COLO829 (cell line): ENCODE data around the gene SLIT3.

Experiments used
- DNase-seq: peaks from one replicate; pipeline ENCODE4 v3.0.0; 2012; ENCODE audit warnings: low spot score

Gene SLIT3

DNA sequence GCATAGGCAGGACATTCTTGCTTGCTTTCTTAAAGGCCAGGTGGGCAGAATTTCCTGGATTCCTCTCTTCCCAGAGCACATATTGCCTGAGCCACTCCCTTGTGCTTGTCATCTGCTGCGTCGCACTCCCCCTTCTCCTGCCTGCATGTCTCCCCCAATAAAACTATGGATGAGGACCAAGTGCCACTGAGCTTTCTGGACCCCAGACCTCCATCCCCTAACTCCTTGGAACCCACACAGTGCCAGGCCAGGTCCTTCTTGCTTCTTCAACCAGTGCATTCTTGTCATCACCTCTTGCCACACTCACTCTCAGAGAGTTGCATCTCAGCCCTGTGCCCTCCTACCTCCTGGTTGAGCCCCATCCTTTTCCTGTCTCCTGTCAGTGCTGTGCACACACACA, 563.9 kb downstream of the SLIT3 start:
- DNase-seq, result no peak

DNA sequence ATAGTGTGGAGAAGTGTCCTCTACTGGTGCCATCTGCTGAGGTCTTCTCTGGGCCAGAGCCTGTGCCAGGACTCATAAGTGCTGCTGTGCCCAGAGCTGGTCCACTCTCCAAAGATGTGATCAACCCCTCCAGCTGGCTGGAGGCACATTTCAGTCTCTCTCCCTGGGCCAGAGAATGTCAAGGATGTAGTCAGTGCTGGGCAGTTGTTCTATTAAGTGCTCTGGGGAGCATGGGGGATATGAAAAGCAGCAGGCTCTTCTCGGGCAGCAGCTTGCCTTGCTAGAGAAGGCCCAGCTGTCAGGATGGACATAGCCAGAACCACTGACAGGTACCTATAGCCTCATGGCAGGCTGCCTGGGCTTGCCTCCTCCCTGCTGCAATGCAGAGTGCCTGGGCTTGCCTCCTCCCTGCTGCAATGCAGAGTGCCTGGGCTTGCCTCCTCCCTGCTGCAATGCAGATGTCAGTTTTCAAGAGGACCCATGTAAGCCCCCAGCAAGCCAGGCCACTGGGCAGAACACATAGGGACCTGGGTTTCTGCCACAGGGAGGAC, 564.6 kb downstream of the SLIT3 start:
- no peak for DNase-seq

DNA sequence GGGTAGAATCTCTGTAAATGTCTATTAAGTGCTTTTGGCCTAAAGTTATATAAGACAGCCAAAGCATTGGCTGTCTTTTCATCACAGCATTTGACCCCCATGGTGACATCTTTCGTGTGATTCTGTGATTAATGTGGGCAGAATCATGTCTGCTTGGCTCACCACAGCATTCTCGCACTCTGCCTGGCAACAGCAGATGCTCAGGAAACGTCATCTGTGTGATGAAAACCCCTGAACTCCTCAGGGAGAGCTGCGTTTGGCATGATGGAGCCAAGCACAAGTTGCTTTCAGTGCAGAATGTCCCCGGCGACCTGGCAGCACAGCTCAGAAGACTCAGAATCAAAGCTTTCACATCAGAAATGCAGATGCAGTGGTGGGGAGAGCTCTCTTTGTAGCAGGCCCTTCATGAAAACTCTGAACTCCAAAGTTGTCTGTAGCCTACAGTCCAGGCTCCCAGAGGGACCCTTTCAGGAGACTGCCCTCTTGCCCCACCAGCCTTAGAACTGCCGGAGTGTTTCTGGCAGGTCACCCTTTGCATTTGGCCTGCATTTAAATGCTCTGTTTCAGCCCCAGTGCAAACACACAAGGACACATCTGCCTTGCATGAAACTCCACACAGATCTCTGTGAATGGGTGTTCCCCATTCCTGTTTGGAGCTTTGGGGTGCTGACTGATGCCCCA, 566.2 kb downstream of the SLIT3 start:
- no peak for DNase-seq

DNA sequence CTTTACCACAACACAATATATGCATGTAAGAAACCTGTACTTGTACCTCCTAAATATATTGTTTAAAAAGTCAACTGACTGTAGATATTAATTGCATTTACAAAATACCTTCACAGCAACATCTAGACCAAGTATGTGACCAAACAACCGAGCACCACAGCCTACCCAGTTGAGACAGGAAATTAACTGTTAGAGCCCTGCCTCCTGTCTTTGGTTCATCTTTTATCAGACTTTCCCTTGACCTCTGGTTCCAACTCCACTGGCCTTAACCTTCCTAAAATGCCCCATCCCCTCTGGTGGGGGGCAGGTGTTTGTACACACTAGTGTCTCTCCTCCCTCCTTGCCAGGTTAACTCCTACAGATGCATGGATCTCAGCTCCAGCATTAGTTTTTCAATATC, 566.8 kb downstream of the SLIT3 start:
- DNase-seq, result no peak

DNA sequence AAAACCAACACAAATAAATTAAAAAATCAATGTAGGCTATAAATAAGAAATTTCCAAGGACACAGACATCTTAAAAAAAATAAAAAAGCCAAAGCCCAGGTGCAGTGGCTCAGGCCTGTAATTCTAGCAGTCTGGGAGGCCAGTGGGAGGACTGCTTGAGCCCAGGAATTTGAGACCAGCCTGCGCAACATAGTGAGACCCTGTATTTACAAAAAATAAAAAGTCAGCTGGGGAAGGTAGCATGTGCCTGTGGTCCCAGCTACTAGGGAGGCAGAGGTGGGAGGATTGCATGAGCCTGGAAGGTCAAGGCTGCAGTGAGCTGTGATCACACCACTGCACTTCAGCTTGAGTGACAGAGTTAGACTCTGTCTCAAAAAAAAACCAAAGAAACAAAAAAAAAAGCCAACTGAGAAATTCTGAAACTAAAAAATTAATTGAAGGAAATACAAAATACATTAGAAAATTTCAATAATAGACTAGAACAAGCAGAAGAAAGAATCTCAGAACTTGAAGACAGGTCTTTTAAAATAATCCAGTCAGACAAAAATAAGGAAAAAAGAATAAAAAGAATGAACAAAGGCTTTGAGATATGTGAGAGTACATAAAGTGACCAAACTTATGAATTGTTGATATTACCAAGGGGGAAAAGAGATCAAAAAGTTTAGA, 572.3 kb downstream of the SLIT3 start:
- no peak for DNase-seq

DNA sequence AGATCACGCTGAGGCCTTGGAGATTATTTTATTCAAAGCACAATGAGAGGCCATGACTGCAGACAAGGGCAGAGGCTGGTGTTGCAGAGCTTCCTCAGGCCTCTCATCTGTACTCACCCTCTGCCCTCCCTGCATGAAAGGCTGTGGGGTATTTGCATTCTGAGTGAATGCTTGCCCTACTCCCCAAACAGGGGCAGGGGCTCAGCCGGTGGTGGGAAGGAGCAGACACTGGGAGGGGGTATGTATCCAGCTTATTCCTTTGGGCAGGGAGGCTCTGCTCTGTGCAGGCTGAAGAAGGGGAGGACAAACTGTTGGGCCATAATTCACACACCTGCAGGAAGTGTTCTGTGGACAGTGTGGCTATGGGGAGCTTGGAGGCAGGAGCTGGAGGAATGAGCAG, 573.4 kb downstream of the SLIT3 start:
- DNase-seq, result no peak

DNA sequence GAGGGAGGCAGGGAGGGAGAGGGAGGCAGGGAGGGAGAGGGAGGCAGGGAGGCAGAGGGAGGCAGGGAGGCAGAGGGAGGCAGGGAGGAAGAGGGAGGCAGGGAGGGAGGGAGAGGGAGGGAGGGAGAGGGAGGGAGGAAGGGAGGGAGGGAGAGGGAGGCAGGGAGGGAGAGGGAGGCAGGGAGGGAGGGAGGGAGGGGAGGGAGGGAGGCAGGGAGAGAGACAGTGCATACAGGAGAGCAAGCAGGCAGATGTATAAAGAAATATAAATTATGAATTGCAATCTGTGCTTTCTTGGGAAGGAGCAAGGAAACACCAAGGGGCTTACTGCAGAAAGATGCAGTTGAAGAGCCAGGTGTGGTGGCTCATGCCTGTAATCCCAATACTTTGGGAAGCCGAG, 574.6 kb downstream of the SLIT3 start:
- DNase-seq, result no peak

DNA sequence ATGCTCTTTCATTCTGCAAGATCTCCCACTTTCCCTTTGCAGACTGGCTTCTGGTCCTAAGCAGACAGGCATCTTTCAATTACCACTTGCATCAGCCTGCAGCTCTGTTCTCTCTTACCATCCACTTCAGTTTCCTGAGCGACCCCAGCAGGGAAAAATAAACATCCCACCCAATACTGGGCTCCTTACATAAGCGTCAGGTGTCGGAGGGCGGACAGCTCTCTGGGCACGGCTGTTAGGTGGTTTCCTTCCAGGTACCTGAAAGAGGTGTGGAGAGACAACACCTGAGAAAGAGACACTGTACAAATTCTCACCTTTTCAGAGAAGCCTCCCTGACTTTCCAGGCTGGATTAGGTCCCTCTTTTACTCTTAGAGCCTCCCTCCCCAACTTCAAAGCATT, 576.7 kb downstream of the SLIT3 start:
- DNase-seq, result no peak

DNA sequence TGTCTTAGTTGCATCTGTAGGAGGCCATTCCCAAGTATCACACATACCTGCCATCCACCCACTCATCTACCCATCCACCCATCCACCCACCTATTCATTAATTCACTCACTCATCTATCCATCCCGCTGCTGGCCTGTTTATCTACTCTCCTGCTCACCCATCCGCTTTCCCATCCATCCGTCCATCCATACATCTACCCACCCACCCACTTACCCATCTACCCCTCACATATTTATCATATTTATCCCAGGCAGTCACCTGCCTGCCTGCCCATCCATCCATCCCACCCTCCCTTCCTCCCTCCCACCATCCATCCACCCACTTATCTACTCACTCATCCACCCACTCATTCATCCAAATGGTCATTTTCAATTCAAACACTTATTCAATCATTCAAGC, 577.9 kb downstream of the SLIT3 start:
- DNase-seq, result no peak

DNA sequence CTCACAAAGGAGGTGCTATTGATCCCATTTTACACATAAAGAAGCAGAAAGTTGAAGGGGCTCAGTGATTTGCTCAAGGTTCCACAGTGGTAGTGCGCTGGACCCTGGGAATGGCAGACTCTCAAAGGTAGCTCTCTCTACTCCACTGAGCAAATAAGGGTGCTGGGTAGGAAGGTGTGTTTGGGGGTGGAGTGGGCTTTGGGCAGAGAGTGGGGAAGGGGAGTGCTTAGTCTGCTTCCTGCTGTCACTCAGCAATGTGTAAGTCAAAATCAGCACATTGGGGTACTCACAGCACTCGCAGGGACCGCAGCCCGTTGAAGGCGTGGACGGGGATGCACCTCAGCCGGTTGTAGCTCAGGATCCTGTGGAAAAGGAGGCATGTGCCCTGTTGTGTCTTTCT, 579.0 kb downstream of the SLIT3 start:
- DNase-seq, result no peak

DNA sequence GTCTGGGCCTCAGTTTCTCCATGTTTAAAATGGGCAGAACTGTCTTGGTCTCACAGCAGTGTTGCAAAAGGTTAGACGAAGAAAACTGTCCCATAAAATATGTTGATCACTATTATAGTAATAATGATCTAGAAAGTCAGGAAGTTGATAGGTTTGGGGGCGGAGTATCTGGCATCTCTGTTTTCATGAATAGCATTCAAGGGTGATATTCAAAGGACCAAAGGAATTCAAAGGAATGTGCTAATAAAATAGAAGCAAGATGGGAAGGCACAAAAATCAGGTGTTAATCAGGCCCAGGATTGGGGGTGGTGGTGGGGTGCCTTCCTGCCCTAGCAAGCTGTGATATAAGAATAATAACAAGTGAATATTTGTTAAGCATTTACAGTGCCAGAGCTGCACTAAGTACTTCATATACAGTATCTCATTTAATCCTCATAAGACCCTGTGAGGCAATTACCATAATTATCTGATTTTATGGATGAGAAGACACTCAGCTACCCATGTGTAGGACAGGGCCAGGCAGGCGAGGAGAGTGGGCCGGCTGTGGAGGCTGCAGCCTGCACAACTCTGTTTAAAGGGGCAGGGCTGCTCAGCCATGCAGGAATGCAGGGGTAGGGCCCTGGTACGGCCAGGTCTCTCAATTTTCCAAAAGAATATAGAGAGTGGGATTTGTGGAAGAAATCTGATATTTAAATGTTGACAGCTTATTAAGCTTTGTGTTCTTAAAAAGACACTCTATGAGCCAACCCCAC, 579.8 kb downstream of the SLIT3 start:
- no peak for DNase-seq

DNA sequence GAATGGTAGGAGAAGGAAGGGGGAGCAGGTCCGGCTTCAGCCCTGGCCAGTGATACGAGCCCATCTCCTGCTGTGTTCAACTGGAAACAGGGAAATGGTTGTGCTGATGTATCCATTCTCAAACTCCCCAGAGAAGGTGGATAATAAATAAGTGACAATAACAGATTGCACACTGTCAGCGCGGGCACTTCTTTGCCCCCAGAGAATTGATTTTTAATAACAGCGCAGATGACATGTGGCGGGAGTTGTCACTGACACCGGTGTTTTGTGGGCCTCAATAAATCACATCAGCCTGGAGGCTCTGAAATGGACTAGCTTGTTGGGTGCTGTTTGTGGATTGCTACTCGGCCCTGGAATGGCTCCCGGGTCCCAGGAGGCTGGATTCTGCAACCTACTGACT, 580.4 kb downstream of the SLIT3 start:
- no peak for DNase-seq

DNA sequence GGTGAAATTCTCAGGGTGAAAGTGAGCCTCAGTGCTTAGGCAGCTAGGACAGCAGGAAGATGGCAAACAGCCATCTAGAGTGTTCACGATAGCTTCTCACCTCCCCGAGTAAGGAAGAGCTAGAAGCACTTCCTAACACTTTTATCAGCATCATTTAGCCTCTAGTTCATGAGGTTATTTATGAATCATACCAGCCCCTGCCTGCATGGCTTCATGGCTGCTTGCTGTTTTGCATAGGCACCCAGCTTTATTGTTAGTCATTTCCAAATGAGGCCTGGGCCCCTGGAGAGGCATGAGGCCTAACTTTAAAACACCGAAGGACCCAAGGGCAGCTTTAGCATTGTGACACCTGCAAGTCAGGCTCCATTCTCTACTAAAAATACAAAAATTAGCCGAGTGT, 586.9 kb downstream of the SLIT3 start:
- DNase-seq, result no peak

DNA sequence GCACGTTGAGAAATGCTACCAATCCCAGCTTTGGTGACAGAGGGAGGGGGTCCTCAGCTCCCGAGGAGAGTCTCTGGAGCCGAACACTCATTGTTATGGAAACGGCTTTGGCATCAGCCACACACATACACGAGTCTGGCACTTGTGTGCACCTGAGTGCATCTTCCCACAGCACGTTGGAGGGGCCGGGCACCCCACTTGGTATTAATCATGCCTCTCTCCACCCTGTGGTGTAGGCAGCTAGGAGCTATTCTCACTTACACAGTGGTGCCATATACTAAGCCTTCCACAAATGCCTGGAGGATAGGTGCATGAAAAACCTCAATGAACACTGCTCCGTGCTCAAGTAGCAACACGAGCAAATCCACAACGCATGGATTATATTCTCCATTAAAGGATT, 587.9 kb downstream of the SLIT3 start:
- no peak for DNase-seq

DNA sequence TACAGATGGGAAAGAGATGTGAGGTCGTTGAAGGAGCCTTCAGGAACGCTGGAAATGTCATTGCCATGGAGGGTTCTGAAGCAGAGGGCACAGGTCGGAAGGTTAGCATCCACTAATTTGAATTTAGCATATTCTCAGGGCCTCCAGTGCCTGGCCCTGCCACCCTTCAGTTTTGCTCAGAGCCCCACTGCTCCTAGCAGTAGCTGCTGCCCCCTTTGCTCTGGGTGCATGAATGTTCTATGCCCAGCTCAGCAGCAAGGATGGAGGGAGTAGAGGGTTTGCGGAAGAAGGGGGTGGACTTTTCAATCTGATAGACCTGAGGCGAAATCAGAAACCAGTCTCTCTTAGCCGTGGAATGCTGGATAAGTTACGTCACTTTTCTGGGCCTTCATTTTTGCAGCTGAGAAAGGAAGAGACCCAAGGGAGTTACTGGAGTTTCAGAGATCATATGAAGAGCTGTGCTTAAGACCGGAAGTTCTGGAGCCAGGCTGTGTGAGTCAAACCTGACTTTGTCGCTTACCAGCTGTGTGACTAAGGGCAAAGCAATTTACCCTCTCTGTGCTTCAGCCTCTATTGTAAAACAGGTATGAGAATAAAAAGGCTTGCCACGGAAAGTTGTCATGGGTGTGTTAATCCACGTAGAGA, 588.5 kb downstream of the SLIT3 start:
- peak; percentile 45 for DNase-seq

DNA sequence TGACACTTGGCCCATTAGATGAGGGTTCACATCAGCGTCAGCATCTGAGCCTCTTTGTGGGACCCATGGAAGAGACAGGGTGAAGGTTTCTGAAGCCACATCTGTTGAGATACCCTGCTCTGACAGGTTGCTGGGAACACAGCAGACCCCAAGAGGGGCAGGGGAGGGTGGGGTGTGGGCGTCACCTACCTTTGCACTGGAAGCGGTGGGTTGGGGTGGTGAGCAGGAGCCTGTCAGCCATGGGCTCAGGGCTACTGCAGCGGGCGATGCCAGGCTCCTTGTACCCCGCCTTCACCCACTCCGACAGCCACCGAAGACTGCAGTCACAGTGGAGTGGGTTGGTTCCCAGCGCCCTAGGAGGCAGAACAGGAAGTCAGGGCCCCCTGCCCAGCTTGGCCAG, 590.2 kb downstream of the SLIT3 start:
- DNase-seq, result no peak

DNA sequence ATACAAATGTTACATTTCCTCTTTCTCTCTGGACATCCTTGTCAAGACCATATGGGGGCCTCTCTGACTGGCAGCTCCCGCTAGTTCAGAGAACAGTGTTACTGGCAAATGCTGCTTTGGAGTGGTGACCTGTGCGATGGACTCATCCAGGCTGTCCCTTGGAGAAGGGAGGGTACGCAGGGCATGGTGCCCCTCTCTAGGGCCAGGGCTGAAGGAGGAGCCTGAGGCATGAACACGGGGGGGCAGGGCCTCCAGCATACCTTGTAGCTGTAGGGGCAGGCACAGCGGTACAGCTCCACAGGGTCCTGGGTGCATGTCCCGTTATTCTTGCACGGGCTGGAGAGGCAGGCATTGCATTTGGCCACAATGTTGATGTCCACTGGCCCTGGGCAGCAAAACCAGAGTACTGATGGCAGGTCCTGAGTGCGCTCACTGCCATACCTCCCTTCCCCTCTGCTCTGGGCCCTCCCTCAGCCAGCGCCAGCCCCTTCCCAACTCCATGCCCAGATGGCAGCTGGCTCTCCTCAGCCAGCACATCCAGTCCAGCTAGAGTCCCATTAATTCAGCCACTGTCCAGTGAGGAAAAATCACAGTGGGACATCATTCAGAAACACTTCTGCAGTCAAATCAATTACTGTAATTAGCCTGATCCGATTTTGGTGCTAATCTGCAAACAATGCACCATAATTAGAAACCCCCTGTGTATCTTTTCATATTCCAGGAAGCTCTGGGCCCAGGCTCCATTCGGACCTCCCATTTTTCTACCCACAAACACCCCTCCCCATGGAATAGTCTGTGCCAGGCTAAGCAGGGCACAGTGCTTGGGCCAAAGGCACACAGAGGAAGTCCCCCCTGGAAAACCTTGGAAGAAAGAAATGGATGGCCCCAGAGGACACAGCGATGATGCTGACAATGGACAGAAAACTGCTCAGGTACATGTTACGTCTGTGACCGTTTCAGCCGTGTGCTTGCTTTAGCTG, 592.9 kb downstream of the SLIT3 start:
- DNase-seq, result no peak

DNA sequence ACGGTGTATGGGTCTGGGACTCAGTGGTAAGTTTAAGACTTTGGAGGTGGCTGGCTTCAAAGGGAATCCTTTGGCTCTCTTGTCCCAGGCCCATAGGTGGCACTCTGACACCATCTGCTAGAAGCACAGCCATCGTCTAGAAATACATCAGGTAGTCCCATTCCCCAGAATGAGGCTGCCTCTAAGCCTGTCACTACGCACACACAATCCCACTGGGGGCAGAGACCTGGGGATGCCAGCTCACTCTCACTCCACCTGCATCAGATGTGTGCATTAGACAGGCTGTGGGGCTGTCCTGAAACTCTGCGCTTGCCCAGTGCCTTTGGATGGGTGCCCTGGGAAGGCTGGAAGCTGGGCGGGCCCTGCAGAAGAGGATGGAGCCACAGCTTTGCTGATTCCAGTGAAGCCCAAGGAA, 594.3 kb downstream of the SLIT3 start:
- DNase-seq, result no peak

DNA sequence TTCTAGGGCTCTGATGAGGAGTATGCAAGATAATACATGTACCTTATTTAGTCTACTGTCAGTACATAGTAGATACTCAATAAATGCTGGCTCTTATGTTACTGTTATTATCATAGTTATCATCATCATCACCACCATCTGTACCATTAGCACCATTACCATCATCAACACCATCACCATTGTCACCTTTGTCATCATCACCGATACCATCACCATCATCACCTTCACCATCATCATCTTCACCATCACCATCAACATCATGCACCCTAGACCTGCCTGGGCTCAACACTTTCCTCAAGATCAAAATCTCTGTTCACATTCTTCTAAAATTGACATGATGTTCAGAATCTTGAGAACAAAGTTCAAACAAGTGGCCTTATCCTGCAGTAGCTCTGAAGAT, 595.6 kb downstream of the SLIT3 start:
- no peak for DNase-seq

DNA sequence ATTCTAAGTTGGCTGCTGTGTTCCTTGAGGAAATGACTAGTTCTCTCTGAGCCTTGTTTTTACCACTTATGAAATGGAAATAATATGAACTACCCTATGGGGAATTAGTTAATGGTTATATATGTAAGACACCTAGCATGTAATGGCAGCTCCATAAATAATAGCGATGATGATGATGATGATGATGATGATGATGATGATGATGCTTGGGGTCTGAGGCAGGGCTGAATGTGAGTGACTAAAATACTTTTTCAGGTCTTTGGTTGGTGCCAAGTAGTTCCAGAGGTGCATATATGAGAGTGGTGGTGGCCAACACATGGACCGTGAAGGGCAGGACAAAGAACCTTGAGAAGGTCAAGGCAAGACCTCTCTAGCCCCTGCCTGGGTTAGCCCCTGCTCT, 598.4 kb downstream of the SLIT3 start:
- DNase-seq, result no peak

DNA sequence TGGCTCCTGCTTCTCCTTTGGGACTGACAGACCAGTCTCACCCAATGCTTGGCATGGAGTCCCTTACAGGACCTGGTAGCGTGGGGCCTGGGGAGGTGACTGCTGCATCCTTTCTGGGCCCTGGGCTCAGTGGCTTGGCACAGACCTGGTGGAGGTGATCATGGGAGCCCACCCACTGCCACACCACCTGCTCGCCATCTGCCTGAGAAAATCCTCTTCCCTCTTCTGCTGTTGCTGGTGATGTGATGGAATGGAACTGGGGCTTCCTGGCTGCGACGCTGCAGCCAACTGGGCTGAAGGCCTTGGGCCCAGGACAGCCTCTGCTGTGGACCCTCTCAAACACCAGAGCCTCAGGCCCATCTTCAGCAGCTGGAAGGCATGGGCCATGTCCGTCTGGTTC, 599.3 kb downstream of the SLIT3 start:
- no peak for DNase-seq
